Ramos (cell line): ENCODE measurements around the gene CEACAM7.
"Not testable (repeated sequence)": the region's sequence is repeated elsewhere in the genome, so short reads cannot be mapped to it uniquely, and the experiment has no call there.

Experiments used
- in situ Hi-C: fragments of 300-500 bp; cut with MboI; formaldehyde crosslinking; loops from one replicate; pipeline ENCODE4 v1.14.3; 2022; ENCODE audit warnings: low sequenced_read_pairs; ENCODE audit not compliant: unreplicated experiment

The CEACAM7 gene

DNA sequence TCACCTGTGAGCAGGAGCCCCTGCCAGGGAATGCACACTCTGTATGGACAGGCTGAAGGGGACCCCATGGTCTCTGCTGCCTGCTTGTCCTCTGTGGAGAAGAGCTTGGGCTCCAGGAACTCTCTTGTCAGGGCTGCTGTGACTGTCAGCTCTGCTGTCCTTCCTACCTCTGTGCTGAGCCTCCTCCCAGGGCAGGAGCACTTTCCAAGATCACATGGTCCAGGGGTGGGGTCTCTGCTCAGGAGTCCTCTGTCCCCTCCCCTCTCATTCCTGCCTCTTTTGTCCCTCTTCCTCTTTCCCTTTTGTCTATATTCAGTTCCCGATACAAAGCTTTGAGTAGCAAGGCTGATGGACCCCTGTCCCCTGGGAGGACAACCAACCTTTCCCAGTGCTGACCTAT lies at the start of gene CEACAM7:
Gene CEACAM7, minus strand, starts transcription at position 173 of the 400 bp plus-strand sequence. Its CDS starts 105 bp downstream, at position 68.
- in situ Hi-C loops: no loop called here

DNA sequence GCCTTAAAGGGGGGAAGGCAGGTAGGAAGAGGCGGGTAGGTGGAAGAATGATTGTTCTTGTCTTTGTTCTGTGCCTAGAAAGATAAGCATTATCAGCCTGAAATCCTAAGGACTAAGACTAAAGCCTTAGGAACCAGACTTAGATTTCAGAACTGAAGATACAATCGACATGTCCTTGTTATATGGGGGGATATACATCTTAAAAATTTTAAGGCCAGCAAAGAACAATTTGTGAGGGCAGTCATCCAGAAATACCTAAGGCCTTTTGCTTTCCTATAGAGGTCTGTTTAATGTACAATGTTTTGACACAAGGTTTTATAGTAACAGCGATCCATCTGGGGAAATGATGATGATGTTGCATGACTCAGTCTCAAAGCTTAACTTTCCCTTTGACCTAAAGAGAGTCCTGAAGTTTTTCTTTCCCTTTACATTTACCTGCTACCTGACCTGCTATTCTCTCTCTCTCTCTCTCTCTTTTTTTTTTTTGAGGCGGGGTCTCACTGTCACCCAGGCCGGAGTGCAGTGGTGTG lies 47.1 kb upstream of the CEACAM7 start:
- in situ Hi-C loops: no loop called here

DNA sequence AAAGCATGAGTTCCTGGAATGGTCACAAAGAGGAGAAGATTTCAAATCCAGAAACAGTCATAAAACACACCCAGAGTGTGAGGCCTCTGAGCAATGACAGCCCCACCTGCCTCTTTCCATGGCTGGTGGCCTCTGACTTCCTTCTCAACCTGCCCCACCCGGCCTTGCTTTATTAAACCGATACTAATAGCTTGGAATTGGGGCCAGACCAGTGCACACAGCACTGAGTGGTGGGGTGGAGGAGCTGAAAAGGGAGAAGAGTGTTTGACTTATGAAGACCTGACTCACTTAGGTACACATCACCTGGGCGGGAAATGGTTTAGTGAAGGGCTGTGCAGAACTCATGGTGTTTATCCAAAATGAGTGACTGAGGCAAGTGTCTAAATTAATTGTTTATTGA lies 46.5 kb upstream of the CEACAM7 start:
- in situ Hi-C loops: no loop called here

- in situ Hi-C loops: no loop called here
These were observed 46.1 kb upstream of the CEACAM7 start for GRCh38 chr19:41734156-41734555.

GRCh38 chr19:41726493-41726892 lies 38.4 kb upstream of the CEACAM7 start:
- in situ Hi-C loops: no loop called here

DNA sequence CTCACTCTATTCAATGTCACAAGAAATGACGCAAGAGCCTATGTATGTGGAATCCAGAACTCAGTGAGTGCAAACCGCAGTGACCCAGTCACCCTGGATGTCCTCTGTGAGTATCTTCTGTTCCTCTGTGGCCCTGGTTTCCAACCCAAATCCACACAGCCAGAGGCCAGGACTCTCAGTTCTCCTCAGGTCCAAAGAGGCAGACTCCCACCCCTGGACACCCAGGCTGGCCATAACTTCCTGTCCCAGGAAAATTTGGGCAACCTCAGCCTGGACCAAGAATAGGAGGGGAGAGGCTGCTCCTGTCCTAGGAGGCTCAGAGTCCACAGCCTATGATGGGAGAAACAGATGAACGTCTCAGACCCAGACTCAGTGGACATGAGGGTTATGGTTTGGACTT lies 32.0 kb upstream of the CEACAM7 start:
- in situ Hi-C loops: no loop called here

GRCh38 chr19:41718761-41719160 lies 30.7 kb upstream of the CEACAM7 start:
- in situ Hi-C loops: no loop called here

- in situ Hi-C loops: no loop called here
These were observed 26.5 kb upstream of the CEACAM7 start for GRCh38 chr19:41714598-41714997.

GRCh38 chr19:41711376-41712261 lies 23.5 kb upstream of the CEACAM7 start:
- in situ Hi-C loops: no loop called here

GRCh38 chr19:41709951-41710645 lies 22.0 kb upstream of the CEACAM7 start:
- in situ Hi-C loops: no loop called here

- in situ Hi-C loops: not testable (repeated sequence)
These were observed 21.4 kb upstream of the CEACAM7 start for GRCh38 chr19:41709516-41709915.

- in situ Hi-C loops: no loop called here
These were observed 20.4 kb upstream of the CEACAM7 start, which contains the start of gene CEACAM5 for GRCh38 chr19:41708481-41708880. CEACAM5 (plus strand) TSS chr19:41708626; CDS start chr19:41708732, 106 bp downstream.

- in situ Hi-C loops: no loop called here
These were observed 19.9 kb upstream of the CEACAM7 start for GRCh38 chr19:41707871-41708371.

GRCh38 chr19:41707502-41707812 lies 19.4 kb upstream of the CEACAM7 start:
- in situ Hi-C loops: no loop called here

GRCh38 chr19:41706741-41707501 lies 18.9 kb upstream of the CEACAM7 start:
- in situ Hi-C loops: no loop called here

- in situ Hi-C loops: no loop called here
These were observed 17.5 kb upstream of the CEACAM7 start for GRCh38 chr19:41705393-41706174.

- in situ Hi-C loops: no loop called here
These were observed 15.7 kb upstream of the CEACAM7 start for GRCh38 chr19:41703602-41704293.

GRCh38 chr19:41702171-41702651 lies 14.1 kb upstream of the CEACAM7 start:
- in situ Hi-C loops: no loop called here
